ENCODE results near the gene COL20A1.

COL20A1 gene

DNA sequence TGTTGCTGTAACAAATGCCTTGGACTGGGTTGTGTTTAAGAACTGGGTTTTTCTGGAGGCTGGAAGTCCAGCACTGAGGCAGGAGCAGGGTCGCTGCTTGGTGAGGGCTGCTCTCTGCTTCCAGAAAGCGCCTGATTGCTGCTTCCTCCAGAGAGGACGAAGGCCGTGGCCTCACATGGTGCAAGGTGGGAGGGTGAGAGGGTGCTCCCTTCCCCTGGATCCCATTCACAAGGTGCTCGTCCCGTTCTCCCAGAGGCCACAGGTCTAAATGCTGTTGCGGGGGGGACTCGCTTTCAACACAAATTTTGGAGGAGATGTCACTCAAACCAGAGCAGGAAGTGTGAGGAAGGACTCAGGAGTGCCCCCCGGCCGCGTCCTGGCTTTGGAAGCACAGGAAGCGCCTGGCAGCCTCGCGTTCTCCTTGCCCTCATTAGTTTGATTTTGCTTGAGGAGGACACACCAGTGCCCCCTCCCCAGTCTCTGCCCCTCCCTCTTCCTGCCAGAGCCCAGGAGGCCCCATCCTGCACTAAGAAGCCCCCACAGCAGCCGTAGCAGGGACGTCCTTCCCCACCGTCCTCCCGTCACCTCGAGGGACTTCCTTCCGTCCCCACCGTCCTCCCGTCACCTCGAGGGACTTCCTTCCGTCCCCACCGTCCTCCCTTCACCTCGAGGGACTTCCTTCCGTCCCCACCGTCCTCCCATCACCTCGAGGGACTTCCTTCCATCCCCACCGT lies 31.0 kb upstream of the COL20A1 start:
- no peak overlapping the region for H3K27ac ChIP-seq (ENCODE audit: extremely low read depth, low read depth, low read length)
- no peak overlapping the region for H3K4me3 ChIP-seq (ENCODE audit: low read depth, low read length)
- H3K4me1 ChIP-seq (ENCODE audit: control insufficient read depth, insufficient read depth, low read length): no peaks in the 10 kb centered on the region

DNA sequence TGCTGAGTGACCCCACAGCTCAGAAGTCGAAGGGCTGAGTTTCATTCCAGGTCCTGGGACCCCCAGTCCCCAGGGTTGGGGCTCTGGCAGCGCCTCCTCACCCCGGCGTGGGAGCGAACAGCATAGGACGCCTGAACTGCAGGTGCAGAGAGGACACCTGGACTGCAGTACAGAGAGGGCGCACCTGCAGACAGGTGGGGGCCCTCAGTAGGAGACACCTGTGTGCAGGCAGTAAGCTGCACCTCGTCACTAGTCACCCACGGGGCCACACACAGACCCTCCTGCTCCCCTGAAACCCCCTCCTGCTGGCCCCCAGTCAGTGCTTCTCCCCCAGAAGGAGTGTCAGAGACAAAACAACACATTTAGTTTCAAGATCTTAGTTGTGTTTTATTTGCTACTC lies 30.1 kb upstream of the COL20A1 start:
- Histone ChIP-seq H3K4me3 (ENCODE audit: low read depth, low read length) (no peak overlapping the region), H3K4me1 (ENCODE audit: control insufficient read depth, insufficient read depth, low read length) (no peaks in the 10 kb centered on the region), H3K27ac (ENCODE audit: extremely low read depth, low read depth, low read length) (no peak overlapping the region), H3K36me3 (ENCODE audit: control insufficient read depth in 2 of 2, insufficient read depth in 1 of 2, low read length in 2 of 2) (no peaks in the 10 kb centered on the region), H3K9me3 (ENCODE audit: control insufficient read depth, insufficient read depth, low read depth, low read length) (no peaks in the 10 kb centered on the region)
- CTCF ChIA-PET: interaction anchor here (0.6 kb wide), 1 partner anchor 39 kb away, joined by 4 read pairs; no protein-coding TSS in a partner anchor
- TF ChIP-seq ZNF521 (tag by site-specific recombination; IDR thresholded peaks at IDR 0.05) (no peak), ZNF624 (tag by site-specific recombination; IDR thresholded peaks at IDR 0.05) (no peak), ZNF549 (tag by site-specific recombination; IDR thresholded peaks at IDR 0.05) (no peak), HOXC10 (CRISPR knock-in tag; IDR thresholded peaks at IDR 0.05) (no peak), TRIM28 (IDR thresholded peaks at IDR 0.05; ENCODE audit: borderline replicate concordance, low read length) (no peak), ZNF404 (tag by site-specific recombination; IDR thresholded peaks at IDR 0.05) (no peak)
- POLR2A ChIA-PET: no interaction called here

More for the DNA sequence above, 31.0 kb upstream of the COL20A1 start:
- ChIA-PET POLR2A (no interaction called here), CTCF (no interaction called here)
- TF ChIP-seq, protein P1, sequence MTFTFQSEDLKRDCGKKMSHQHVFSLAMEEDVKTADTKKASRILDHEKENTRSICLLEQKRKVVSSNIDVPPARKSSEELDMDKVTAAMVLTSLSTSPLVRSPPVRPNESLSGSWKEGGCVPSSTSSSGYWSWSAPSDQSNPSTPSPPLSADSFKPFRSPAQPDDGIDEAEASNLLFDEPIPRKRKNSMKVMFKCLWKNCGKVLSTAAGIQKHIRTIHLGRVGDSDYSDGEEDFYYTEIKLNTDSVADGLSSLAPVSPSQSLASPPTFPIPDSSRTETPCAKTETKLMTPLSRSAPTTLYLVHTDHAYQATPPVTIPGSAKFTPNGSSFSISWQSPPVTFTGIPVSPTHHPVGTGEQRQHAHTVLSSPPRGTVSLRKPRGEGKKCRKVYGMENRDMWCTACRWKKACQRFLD (tag by site-specific recombination; IDR thresholded peaks at IDR 0.05): no peak
- TF ChIP-seq ZNF600 (tag by site-specific recombination; IDR thresholded peaks at IDR 0.05): 0 out of 2 replicates have a peak, but pooled peaks have one; percentile 12
- no peak for TF ChIP-seq HOXD13 (CRISPR knock-in tag; IDR thresholded peaks at IDR 0.05; ENCODE audit: borderline replicate concordance)
- Histone ChIP-seq H3K36me3 (ENCODE audit: control insufficient read depth in 2 of 2, insufficient read depth in 1 of 2, low read length in 2 of 2) (no peaks in the 10 kb centered on the region), H3K9me3 (ENCODE audit: control insufficient read depth, insufficient read depth, low read depth, low read length) (no peaks in the 10 kb centered on the region)

DNA sequence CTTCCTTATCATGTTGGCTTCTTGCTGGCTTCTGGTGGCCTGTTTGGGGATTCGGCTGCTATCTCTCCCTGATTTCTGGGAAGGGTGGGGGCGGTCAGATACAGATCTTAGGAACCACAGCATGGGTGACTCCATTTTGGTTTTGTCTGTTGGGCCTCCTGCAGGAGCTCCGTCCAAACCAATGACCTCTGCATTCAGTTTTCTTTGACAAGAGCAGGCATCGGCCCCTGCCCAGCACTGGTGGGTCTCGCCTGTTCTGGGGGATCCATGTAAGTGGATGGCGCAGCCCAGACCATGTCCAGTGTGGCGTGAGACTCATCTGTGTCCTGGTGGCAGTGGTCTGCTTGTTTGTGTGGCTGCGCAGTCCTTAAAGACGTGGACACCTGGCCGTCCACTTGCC lies 29.0 kb upstream of the COL20A1 start:
- ChIA-PET CTCF (no interaction called here), POLR2A (no interaction called here)
- H3K9me3 ChIP-seq (ENCODE audit: control insufficient read depth, insufficient read depth, low read depth, low read length): no peaks in the 10 kb centered on the region
- H3K36me3 ChIP-seq (ENCODE audit: control insufficient read depth in 2 of 2, insufficient read depth in 1 of 2, low read length in 2 of 2): no peaks in the 10 kb centered on the region
- TF ChIP-seq ZNF37A (tag by site-specific recombination; IDR thresholded peaks at IDR 0.05): no peak
- no peak for TF ChIP-seq ZNF221 (tag by site-specific recombination; IDR thresholded peaks at IDR 0.05; ENCODE audit: borderline replicate concordance)
- TF ChIP-seq, protein P2, sequence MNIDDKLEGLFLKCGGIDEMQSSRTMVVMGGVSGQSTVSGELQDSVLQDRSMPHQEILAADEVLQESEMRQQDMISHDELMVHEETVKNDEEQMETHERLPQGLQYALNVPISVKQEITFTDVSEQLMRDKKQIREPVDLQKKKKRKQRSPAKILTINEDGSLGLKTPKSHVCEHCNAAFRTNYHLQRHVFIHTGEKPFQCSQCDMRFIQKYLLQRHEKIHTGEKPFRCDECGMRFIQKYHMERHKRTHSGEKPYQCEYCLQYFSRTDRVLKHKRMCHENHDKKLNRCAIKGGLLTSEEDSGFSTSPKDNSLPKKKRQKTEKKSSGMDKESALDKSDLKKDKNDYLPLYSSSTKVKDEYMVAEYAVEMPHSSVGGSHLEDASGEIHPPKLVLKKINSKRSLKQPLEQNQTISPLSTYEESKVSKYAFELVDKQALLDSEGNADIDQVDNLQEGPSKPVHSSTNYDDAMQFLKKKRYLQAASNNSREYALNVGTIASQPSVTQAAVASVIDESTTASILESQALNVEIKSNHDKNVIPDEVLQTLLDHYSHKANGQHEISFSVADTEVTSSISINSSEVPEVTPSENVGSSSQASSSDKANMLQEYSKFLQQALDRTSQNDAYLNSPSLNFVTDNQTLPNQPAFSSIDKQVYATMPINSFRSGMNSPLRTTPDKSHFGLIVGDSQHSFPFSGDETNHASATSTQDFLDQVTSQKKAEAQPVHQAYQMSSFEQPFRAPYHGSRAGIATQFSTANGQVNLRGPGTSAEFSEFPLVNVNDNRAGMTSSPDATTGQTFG (tag by site-specific recombination; IDR thresholded peaks at IDR 0.05; ENCODE audit: borderline replicate concordance): no peak
- no peak for TF ChIP-seq ZNF114 (tag by site-specific recombination; IDR thresholded peaks at IDR 0.05)
- TF ChIP-seq ZNF16 (tag by site-specific recombination; IDR thresholded peaks at IDR 0.05; ENCODE audit: low read depth): no peak
- TF ChIP-seq ZNF169 (tag by site-specific recombination; IDR thresholded peaks at IDR 0.05): no peak
- no peak for TF ChIP-seq ZNF184 (tag by site-specific recombination; IDR thresholded peaks at IDR 0.05)
- TF ChIP-seq ZSCAN16 (tag by site-specific recombination; IDR thresholded peaks at IDR 0.05): no peak
- TF ChIP-seq ZNF175 (tag by site-specific recombination; IDR thresholded peaks at IDR 0.05): no peak
- TF ChIP-seq, protein P3, sequence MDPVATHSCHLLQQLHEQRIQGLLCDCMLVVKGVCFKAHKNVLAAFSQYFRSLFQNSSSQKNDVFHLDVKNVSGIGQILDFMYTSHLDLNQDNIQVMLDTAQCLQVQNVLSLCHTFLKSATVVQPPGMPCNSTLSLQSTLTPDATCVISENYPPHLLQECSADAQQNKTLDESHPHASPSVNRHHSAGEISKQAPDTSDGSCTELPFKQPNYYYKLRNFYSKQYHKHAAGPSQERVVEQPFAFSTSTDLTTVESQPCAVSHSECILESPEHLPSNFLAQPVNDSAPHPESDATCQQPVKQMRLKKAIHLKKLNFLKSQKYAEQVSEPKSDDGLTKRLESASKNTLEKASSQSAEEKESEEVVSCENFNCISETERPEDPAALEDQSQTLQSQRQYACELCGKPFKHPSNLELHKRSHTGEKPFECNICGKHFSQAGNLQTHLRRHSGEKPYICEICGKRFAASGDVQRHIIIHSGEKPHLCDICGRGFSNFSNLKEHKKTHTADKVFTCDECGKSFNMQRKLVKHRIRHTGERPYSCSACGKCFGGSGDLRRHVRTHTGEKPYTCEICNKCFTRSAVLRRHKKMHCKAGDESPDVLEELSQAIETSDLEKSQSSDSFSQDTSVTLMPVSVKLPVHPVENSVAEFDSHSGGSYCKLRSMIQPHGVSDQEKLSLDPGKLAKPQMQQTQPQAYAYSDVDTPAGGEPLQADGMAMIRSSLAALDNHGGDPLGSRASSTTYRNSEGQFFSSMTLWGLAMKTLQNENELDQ (tag by site-specific recombination; IDR thresholded peaks at IDR 0.05; ENCODE audit: low read depth): no peak
- no peak for TF ChIP-seq ZNF223 (tag by site-specific recombination; IDR thresholded peaks at IDR 0.05)
- TF ChIP-seq ZNF2 (tag by site-specific recombination; IDR thresholded peaks at IDR 0.05): no peak
- TF ChIP-seq, protein P4, sequence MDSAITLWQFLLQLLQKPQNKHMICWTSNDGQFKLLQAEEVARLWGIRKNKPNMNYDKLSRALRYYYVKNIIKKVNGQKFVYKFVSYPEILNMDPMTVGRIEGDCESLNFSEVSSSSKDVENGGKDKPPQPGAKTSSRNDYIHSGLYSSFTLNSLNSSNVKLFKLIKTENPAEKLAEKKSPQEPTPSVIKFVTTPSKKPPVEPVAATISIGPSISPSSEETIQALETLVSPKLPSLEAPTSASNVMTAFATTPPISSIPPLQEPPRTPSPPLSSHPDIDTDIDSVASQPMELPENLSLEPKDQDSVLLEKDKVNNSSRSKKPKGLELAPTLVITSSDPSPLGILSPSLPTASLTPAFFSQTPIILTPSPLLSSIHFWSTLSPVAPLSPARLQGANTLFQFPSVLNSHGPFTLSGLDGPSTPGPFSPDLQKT (IDR thresholded peaks at IDR 0.05; ENCODE audit: borderline replicate concordance, low read depth, low read length): no peak
- no peak for TF ChIP-seq ZNF302 (tag by site-specific recombination; IDR thresholded peaks at IDR 0.05; ENCODE audit: low read depth)
- no peak for TF ChIP-seq ZNF423 (tag by site-specific recombination; IDR thresholded peaks at IDR 0.05)
- no peak overlapping the region for H3K4me3 ChIP-seq (ENCODE audit: low read depth, low read length)
- no peak overlapping the region for H3K27ac ChIP-seq (ENCODE audit: extremely low read depth, low read depth, low read length)
- H3K4me1 ChIP-seq (ENCODE audit: control insufficient read depth, insufficient read depth, low read length): no peaks in the 10 kb centered on the region

Measured in HEK293 (cell line).